HuH-7.5 (cell line): ENCODE results near the gene FXYD1.
A peak's percentile ranks its signal among the peaks of the same experiment; 100 is the strongest.
"Not testable (repeated sequence)": the region's sequence is repeated elsewhere in the genome, so short reads cannot be mapped to it uniquely, and the experiment has no call there.

Experiments used
- DNase-seq: peaks from one replicate; pipeline ENCODE4 v3.0.0; 2011; ENCODE audit warnings: low spot score

Gene FXYD1

DNA sequence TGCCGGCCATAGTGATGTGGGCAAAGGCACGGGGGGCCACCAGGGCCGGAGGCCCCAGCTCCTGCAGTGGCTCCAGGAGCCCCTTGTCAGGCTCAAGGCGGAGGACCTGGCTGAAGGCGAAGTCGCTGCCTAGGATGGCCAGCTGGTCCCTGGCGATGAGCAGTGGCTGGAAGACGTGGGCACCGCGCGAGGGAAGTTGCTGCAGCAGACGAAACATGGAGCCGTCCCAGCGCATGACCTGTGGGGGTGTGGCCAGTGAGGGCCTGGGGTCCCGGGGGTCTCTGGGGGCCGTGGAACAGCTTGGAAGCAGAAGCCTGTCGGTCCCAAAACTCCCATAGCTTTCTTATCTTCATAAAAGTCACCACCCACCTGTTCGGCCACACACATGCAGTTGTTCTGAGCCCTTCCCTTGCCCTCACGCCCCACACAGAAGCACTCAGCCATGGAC lies 13.3 kb upstream of the FXYD1 start:
- DNase-seq = no peak

DNA sequence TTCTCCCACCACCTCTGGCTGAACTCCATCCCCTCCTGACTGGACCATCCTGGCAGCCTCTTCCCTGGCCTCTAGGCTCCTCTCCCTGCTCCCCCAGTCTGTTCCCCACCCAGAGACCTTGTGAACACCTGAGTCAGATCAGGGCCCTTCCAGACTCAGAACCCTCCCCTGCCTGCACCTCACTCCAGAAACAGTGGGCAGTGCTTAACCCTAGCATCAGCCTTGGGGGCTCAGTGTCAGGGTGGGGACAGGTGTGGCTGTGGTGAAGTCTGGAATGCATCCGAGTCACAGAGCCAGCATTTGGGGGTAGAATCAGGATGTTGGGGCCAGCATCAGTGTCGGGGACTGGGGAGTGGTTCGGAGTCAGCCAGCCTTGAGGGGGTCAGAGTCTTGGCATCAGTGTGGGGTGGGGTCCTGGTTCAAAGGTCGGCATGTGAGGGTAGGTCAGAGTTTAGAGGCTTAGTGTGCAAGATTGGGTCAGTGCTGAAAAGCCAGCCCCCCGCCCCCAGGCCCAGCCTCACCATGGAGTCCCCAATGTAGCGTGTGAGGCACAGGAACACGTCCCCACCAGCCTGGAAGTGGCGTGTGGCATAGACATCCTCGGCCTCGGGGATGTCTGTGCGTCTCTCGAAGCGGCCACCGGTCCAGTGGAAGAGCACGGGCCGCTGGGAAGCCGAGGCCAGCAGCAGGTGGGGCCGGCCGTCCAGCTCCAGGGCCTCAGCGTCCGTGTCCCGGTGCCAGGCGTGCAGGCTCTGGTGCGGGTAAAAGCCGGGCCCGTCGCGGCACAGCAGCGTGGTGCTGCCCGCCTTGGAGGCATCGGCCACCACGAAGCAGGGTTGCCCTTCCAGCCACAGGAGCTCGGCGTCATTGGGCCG lies 12.6 kb upstream of the FXYD1 start:
- no peak for DNase-seq

DNA sequence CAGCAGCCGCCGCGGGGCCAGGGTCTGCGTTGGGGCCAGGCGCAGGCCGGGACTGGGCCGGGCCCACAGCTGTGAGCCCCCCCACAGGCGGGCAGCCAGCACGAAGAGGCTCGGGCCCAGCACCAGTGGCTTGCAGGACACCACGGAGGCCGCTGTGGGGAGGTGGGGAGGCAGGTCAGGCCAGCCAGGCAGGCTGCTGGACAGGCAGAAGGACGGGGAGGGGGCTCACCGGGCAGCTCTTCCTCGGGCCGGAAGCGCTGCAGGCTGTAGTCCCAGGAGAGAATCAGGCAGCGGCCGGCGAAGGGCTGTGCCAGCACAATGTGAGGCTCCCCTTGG lies 12.0 kb upstream of the FXYD1 start:
- DNase-seq = no peak

DNA sequence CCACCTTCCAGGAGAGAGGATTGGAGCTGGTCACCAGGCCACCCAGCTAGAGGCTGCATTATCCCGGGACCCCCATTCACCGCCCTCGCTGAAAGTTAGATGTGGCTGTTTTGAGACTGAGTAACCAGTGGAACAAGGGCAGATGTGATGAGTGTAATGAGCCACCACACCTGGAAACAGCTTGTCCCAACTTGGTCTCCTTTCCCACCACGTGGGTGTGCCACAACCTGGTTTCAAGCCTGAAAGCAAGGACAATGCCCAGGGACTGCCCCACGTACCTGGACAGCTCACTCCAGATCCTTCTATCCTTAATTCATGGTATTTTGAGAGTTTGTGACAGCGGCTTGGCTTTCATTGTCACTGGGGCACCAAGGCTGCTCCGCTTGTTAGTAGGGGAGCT lies 10.8 kb upstream of the FXYD1 start:
- no peak for DNase-seq

DNA sequence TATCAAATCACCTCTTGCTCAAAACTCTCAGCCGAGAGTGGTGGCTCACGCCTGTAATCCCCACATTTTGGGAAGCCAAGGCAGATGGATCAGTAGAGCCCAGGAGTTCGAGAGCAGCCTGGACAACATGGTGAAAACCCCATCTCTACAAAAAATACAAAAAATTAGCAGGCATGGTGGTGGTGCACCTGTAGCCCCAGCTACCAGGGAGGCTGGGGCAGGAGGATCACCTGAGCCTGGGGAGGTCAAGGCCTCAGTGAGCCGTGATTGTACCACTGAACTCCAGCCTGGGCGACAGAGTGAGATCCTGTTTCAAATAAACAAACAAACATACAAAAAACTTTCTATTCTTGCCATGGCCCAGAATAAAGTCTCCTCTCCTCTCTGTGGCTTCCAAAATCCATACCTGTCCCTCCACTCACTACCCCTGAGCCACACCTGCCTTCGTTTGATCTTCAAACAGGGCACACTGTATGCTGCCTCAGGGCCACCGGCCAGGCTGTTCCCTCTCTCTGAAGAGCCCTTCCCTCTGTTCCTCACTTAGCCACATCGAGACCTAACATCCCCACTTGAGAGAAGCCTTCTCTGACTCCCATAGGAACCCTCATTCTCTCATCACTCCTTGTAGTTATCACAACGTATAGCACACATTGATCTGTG lies 10.1 kb upstream of the FXYD1 start:
- no peak for DNase-seq

DNA sequence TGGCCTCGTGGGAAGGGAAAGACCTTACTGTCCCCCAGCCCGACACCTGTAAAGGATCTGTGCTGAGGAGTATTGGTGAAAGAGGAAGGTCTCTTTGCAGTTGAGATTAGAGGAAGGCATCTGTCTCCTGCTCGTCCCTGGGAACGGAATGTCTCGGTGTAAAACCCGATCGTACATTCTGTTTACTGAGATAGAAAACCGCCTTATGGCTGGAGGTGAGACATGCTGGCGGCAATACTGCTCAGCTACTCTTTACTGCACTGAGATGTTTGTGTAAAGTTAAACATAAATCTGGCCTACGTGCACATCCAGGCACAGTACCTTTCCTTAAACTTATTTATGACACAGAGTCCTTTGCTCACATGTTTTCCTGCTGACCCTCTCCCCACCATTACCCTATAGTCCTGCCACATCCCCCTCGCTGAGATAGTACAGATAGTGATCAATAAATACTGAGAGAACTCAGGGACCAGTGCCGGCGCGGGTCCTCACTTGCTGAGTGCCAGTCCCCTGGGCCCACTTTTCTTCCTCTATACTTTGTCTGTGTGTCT lies 8.8 kb upstream of the FXYD1 start:
- not testable (repeated sequence) for DNase-seq

DNA sequence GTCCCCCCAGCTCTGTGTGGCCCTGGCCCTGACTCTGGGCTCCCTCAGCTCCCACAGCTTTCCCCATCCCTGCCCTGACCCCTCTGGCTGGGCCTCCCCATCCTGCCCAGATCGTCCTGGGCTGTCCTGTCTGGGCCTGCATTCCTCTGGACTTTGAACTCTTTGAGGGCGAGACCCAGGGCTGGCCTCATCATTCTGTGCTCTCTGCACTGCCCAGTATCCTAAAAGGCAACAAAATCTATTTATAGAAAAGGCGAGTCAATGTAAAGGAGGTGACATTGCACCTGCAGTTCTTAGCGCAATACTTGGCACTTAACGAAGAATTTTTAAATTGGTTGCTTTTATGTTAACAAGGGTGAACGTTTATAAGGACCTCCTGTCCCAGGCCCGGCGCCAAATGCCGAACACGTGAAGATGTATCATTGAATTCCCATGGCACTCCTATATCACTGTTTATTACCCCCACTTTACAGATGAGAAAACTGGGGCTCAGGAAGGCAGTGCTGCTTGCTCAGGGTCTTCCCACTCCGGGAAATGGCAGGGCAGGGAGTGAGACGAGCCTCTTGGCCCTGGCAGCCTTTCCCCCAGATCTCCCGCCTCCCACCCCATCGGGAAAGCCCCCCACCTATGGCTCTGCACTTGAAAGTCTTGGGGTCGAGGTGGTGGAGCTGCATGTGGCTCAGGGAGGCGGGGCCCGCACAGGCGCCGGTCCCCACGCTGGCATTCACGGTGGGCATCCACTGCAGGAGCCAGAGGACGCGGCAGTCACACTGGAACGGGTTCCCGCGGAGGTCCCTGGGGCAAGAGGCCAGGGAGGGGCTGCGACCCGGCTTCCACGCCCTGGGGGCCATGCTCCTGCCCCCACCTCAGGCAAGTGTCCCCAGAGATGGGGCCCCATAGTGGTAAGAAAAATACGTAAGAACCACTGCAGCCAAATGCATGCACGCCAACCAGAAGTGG lies 7.6 kb upstream of the FXYD1 start:
- no peak for DNase-seq

DNA sequence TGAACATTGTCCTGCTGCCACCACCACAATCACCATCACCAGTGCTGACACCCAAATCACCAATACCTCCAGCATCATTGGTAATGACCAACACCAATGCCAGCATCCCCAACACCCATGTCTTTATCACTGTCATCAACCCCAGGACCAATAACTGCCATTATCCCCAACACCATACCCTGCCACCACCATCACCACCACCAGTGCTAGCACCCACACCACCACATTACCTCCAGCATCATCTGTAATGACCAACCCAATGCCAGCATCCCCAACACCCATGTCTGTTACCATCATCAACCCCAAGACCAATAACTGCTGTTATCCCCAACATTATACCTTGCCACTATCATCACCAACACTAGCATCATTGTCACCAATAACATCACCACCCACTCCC lies 6.4 kb upstream of the FXYD1 start:
- no peak for DNase-seq

DNA sequence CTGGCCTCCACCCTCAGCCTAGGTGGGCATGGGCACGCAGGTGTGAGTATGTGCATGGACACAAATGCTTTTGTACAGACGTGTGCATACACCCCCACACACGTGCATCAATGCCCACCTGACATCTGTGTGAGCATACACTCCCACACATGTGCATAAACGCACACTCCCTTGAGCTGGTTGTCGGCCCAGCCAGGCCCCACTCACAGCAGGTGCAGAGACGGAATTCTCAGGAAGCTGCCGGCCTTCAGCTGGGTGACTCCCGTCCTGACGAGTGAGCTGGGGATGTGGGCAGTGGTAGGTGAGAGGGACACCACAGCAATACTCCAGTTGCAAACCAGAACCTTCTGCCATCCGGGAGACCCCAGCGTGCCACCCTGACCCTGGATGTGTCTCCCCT lies 4.8 kb upstream of the FXYD1 start:
- no peak for DNase-seq

DNA sequence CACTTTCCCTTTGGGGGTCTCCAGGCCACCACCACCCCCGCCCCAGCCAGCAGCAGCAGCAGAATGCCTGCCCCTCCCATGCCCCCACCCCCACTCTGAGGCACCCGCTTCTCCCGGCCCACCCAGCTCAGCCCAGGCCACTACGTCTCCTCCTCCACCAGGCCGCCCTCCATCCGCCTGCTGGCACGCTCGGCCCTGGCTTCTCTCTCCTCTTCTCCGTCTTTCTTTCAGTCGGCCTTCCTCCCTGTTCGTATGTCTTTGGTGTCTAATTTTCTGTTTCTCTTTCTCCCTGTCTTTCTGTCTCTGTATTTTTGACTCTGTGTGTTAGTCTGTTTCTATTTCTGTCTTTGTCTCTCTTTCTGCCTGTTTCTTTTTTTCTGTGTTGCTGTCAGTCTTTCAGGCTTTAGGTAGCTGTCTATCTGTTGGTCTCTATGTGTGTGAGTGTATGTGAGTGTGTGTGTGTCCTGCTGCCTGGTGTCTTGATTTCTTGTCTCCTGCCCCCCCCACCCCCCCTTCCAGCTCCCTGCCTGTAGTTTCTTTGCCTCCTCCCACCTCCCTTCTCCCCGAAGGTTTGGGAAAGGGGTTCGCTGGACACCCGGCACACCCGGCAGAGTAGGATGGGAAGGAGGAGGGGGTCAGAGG lies 3.9 kb upstream of the FXYD1 start, which contains the start of gene LGI4:
TSS of gene LGI4 (minus strand) at position 459 of the 642 bp plus-strand sequence. CDS start at position 80, 379 bp downstream.
- no peak for DNase-seq

DNA sequence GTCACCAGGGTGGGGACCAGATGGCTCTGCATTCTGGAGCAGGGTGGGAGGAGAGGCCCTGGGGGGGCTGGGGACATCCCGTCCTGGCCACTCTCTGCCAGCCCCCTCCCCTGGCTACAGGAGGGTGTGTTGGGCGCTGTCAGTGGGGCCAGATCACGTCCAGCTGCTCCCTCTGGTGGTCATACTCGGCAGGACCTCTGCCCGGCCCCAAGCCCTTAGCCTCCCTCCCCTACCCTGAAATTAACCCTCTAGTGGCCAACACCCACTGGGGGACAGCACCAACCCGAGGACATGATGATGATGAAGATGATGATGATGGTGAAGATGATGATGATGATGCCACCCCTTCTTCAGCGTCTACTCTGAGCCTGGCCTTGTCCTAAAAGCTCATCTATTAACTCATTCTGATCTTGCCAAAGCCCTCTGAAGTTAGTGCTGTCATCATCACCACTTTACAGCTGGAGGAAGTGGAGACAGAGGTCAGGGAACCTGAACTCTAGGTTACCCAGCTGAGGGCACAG lies 3.2 kb upstream of the FXYD1 start:
- DNase-seq = peak; percentile 98

DNA sequence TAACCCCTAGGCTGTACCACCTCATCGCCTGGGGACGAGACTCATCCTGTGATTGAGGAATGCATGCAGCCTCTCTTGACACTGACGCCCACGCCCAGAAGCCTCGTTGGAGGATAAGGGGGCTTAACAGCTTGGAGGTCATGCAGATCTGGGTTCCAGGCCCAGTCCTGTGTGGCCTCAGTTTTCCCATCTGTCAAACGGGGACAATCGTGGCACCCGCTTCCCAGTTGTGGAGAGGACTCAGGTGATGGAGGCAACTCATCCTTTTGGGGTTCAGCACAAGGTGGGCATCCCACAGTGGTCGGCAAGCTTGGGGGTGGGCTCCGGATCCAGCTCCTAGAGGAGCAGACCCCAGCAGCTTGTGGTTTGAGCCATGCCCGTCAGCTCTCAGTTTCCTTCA lies 2.4 kb upstream of the FXYD1 start:
- no peak for DNase-seq

DNA sequence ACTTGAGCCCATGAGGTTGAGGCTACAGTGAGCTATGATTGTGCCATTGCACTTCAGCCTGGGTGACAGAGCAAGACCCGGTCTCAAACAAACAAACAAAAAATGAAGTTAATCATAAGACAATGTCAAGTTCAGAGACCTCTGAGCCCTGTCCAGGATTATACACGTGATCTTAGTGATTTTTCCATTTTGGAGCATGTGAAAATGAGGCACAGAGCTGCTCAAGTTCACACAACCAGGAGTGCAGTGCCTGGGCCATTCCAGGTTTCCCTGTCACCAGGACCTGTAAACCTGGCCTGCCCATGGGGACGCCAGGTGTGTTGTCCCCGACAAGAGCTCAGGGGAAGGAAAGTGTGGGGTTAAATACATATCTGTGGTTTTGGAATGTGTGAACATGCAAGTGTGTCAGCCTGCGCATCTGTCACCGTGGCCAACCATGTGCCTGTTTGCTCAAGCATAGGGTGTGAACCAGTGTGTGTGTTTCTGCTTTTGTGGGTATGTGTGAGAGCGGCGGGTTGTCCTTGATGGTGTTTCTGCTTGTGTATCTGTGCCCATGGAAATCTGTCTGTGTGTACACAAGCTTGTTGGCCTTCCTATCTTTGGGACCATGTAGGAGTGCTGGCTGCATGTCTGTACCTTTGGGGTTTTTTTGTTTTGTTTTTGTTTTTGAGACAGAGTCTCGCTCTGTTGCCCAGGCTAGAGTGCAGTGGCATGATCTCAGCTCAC lies 1.5 kb upstream of the FXYD1 start:
- no peak for DNase-seq

DNA sequence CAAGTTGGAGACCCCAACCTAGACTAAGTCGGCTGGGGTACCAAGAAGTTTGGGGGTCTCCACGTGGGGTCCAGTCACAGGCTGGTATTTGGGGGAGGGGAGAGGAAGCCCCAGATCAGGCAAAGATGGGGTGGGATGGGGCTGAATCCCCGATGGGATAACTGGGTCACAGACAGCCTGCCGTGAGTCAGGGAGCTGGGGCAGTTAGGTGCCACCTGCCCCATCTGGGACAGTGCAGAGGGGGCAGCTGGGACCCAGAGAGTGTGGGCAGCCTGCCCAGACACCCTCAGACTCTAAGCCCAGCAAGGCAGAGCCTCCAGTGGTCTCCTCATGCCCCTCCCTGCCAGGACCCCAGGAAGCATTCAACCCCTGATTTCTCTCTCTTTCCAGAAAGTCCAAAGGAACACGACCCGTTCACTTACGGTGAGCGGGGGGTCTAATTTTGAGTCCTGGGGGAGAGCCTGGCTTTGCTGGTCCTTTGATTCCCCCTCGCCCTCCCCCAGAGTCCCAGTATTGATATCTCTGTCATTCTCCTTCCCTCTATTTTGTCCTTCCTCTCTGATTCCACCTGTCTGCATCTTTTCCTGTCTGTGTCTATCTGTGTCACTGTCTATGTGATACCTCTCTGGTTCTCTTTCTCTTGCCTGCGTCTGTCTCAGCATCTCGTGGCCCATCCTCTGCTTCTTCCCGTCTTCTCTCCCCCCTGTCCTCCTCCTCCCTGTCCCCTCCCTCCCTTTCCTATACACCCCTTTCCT lies 1.8 kb downstream of the FXYD1 start:
- no peak for DNase-seq

DNA sequence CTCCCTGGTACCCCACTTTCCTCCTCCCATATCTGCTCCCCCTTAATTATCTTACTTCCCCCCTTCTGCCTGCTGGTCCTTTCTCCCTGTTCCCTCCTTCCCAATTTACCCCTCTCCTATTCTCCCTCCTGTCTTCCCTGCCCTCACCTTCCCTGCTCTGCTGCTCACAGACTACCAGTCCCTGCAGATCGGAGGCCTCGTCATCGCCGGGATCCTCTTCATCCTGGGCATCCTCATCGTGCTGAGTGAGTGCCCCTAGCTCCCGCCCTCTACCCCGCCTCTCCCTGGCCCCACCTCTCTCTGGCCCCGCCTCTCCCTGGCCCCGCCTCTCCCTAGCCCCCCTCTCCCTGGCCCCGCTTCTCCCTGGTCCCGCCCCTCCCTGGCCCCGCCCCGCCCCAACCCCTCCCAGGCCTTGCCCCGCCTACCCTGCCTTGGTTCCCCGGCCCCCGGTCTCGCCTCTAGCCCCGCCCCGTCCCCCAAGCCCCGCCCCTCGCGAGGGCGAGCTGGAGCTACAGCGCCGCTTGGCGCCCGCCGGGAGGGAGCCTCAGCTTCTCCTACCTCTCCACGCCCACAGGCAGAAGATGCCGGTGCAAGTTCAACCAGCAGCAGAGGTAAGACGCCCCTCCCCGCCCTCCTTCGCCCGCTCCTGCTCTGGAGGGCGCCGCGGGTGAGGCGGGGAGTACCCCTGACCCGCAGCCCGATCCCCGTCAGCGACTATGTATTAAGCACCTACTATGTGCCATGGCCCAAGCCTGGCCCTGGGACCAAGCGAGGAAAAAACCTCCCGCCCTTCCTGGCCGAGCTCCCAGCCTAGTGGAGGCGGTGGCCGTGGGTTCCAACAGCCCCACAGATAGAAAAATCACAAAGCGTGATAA lies 2.6 kb downstream of the FXYD1 start:
- DNase-seq = peak; percentile 76

DNA sequence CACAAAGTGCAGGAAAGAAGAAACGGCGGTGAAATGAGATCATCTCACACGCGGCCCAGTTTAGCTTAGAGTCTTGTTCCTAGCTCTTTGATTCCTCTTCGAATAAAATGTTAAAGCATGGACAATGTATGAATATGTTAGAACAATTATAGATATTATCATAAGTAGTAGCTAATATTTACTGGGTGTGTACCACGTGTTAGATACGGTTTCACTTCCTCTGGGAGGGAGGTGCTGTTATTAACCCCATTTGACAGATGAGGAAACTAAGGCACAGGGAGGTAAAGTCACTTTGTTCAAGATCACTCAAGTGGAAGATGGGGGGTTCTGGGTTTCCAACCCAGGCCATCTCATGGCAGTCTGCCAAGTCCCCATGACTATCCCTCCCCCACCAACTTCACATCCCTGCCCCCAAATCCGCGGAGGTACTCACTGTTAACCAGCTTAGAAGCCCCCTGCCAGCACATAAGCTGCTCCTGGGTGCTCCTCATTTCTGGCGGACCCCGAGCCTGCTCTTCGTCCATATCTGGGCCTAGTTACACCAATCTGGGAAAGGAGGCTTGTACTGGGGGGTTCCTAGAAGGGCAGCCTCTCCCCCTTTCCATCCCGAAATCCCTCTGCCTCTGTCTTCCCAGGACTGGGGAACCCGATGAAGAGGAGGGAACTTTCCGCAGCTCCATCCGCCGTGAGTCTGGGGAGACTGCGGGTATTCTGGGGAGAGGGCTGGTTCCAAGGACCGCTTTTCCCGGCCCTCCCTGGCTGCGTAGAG lies 3.4 kb downstream of the FXYD1 start:
- DNase-seq = no peak

DNA sequence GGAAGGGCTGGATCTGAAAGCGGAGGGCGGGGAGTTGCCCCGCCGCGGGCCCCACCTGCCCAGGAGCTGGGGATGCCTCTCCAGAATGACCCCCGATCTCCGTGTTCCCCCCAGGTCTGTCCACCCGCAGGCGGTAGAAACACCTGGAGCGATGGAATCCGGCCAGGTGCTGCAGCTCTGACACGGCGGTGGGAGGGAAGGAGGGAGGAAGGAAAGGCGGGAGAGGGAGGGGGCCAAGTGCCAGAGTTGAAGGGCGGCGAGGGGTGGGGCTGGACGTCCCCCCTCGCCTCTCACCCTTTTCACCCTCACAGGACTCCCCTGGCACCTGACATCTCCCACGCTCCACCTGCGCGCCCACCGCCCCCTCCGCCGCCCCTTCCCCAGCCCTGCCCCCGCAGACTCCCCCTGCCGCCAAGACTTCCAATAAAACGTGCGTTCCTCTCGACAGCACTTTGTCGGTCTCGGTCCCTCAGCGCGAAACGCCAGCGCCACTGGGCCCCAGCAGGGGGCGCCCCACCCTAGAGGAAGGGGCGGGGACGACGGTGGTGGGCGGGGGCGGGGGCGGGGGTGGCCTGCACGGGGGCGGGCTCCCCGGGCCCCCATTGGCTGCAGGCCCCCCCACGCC lies 4.1 kb downstream of the FXYD1 start:
- no peak for DNase-seq
